ENCODE measurements around the gene FAM89B. TPM values are rescaled to one million over a fixed set of nuclear protein-coding genes. Genes with fewer than 3 reads are reported as not detected.

The FAM89B gene
- total and polyA plus RNA-seq, 2 donors (not counting 1 experiment from before 2014, with no cell fraction given): 30.4 to 50.2 TPM

DNA sequence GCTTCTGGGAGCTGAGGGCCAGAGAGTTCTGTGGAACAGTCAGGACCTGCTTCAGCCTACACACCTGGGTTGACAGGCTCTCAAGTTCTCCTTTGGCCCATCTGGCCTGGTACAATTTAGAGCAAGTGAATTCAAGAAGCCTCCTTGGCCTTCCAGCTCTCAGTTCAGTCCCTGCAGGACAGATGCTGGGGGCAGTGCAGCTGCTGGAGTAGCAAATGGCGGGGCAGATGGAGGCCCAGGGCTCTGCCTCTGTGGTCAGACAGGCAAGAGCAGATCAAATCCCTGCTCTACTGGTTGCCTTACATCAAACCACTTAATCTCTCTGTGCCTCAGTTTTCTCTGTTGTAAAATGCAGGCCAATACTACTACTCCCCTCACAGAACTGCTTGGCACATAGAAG is 31.9 kb downstream of the FAM89B start:
- no peaks in the 10 kb centered on the region for H3K79me2 ChIP-seq (ENCODE audit: control insufficient read depth, insufficient read depth, low read length)
- no peak overlapping the region for H3K9ac ChIP-seq (ENCODE audit: low read length)
- H3K4me2 ChIP-seq (replicated peaks; ENCODE audit: low read depth, low read length, poor library complexity, severe bottlenecking): no peak overlapping the region
- peaks cover 1 to 57% of the 10 kb centered on the region in 2 experiments for H3K36me3 ChIP-seq (replicated peaks in 1 of 2; ENCODE audit: control extremely low read depth in 1 of 2, control insufficient read depth in 1 of 2, extremely low read depth in 1 of 2, insufficient read depth in 2 of 2, low read length in 1 of 2)
- no peak for ATAC-seq (ENCODE audit: low read depth)
- no peak overlapping the region for H2AFZ ChIP-seq (ENCODE audit: insufficient read depth, low read depth, low read length, poor library complexity, severe bottlenecking)
- peaks cover 12% of the 10 kb centered on the region for H4K20me1 ChIP-seq (ENCODE audit: control insufficient read depth, insufficient read depth, low read length, poor library complexity, severe bottlenecking)
- WGBS (ENCODE audit: insufficient coverage): 100% methylated on average over 1 of the region's 1 CpG
- Mint-ChIP-seq H3K4me1 (peaks cover 21% of the 10 kb centered on the region), H3K27me3 (no peaks in the 10 kb centered on the region), H3K4me3 (no peak overlapping the region), H3K27ac (no peak overlapping the region), H3K9me3 (ENCODE audit: insufficient read depth) (no peaks in the 10 kb centered on the region)
- peaks cover 11% of the 10 kb centered on the region in 2 donors for H3K4me1 ChIP-seq (ENCODE audit: control insufficient read depth in 2 of 2, insufficient read depth in 2 of 2, low read length in 2 of 2)
- H3K27me3 ChIP-seq (replicated peaks in 1 of 4; ENCODE audit: control extremely low read depth in 1 of 4, control insufficient read depth in 3 of 4, insufficient read depth in 4 of 4, low read length in 3 of 4): no peaks in the 10 kb centered on the region
- CTCF ChIA-PET: interaction anchor here (1.3 to 1.9 kb wide), 3 partner anchors 10 to 14 kb away, joined by 4 to 13 read pairs (median 5); partner anchors contain the start of gene MAP3K11
- POLR2A ChIA-PET: interaction anchor here (0.6 to 1.5 kb wide), 3 partner anchors 27 to 68 kb away, joined by 3 to 8 read pairs (median 6); partner anchors contain the start of gene FAM89B
- H3K9me3 ChIP-seq (ENCODE audit: control extremely low read depth in 1 of 3, control insufficient read depth in 2 of 3, insufficient read depth in 1 of 3, low read length in 2 of 3): peaks cover 0 to 14% (median 0%) of the 10 kb centered on the region in 3 donors
- no peak overlapping the region for H3K4me3 ChIP-seq (ENCODE audit: control extremely low read depth in 1 of 5, extremely low read depth in 1 of 5, insufficient read depth in 1 of 5, low read depth in 2 of 5, low read length in 4 of 5)
- intact Hi-C loops (cut with micrococcal nuclease): no loop called here
- H3K27ac ChIP-seq (ENCODE audit: low read length in 2 of 2): no peak overlapping the region
- no peak for DNase-seq
- no peak for TF ChIP-seq EZH2 (IDR thresholded peaks at IDR 0.05; ENCODE audit: borderline replicate concordance, insufficient read depth, low read depth, low read length, poor library complexity, severe bottlenecking)
- TF ChIP-seq, protein P1, sequence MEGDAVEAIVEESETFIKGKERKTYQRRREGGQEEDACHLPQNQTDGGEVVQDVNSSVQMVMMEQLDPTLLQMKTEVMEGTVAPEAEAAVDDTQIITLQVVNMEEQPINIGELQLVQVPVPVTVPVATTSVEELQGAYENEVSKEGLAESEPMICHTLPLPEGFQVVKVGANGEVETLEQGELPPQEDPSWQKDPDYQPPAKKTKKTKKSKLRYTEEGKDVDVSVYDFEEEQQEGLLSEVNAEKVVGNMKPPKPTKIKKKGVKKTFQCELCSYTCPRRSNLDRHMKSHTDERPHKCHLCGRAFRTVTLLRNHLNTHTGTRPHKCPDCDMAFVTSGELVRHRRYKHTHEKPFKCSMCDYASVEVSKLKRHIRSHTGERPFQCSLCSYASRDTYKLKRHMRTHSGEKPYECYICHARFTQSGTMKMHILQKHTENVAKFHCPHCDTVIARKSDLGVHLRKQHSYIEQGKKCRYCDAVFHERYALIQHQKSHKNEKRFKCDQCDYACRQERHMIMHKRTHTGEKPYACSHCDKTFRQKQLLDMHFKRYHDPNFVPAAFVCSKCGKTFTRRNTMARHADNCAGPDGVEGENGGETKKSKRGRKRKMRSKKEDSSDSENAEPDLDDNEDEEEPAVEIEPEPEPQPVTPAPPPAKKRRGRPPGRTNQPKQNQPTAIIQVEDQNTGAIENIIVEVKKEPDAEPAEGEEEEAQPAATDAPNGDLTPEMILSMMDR (IDR thresholded peaks at IDR 0.05): no peak

DNA sequence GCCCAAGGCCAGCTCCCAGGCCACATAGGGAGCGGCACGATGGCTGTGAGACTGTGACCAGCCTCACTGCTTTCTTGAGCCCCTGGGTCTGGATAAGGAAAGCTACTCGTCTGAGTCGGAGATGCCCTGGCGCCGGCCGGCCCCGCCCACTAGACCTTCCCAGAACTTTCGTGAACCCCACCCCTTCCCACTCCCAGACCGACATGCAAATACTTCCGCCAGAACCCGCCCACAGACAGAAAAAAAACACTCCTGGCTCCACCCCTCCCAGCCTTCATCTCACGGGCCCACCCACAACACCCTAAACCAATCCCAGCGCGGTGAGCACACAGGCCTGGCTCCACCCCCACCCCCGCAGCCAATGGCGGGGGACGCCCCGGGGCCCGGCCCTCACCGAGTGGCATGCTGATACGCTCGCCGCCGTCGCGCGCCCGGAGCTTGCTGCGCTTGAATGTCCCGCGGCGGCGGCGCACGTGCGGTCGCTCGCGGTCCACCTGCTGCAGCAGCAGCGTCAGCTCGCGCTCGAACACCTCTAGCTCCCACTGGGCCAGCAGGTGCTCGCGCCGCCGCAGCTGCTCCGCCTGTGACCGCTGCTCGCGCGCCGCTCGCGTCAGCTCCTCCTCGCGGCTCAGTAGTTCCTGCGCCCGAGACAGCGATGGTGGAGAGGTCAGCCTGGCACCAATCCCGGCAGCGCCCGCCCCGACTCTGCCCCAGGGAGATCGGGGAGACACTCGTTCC is 34.7 kb downstream of the FAM89B start:
- Histone ChIP-seq H3K27ac (ENCODE audit: low read length in 2 of 2) (no peak overlapping the region), H3K36me3 (replicated peaks in 1 of 2; ENCODE audit: control extremely low read depth in 1 of 2, control insufficient read depth in 1 of 2, extremely low read depth in 1 of 2, insufficient read depth in 2 of 2, low read length in 1 of 2) (peaks cover 1 to 69% of the 10 kb centered on the region in 2 experiments), H3K4me1 (ENCODE audit: control insufficient read depth in 2 of 2, insufficient read depth in 2 of 2, low read length in 2 of 2) (peaks cover 29 to 30% of the 10 kb centered on the region in 2 donors), H3K27me3 (replicated peaks in 1 of 4; ENCODE audit: control extremely low read depth in 1 of 4, control insufficient read depth in 3 of 4, insufficient read depth in 4 of 4, low read length in 3 of 4) (no peaks in the 10 kb centered on the region), H3K4me2 (replicated peaks; ENCODE audit: low read depth, low read length, poor library complexity, severe bottlenecking) (no peak overlapping the region), H2AFZ (ENCODE audit: insufficient read depth, low read depth, low read length, poor library complexity, severe bottlenecking) (no peak overlapping the region), H3K79me2 (ENCODE audit: control insufficient read depth, insufficient read depth, low read length) (peaks cover 24% of the 10 kb centered on the region), H3K9me3 (ENCODE audit: control extremely low read depth in 1 of 3, control insufficient read depth in 2 of 3, insufficient read depth in 1 of 3, low read length in 2 of 3) (peaks cover 0 to 14% (median 0%) of the 10 kb centered on the region in 3 donors), H4K20me1 (ENCODE audit: control insufficient read depth, insufficient read depth, low read length, poor library complexity, severe bottlenecking) (peaks cover 38% of the 10 kb centered on the region), H3K9ac (ENCODE audit: low read length) (no peak overlapping the region), H3K4me3 (ENCODE audit: control extremely low read depth in 1 of 5, extremely low read depth in 1 of 5, insufficient read depth in 1 of 5, low read depth in 2 of 5, low read length in 4 of 5) (no peak overlapping the region)
- H3K4me1 Mint-ChIP-seq: peaks cover 42% of the 10 kb centered on the region
- POLR2A ChIA-PET: no interaction called here
- intact Hi-C loops (cut with micrococcal nuclease): no loop called here
- H3K27ac Mint-ChIP-seq: no peak overlapping the region
- peak; percentile 40 for ATAC-seq (ENCODE audit: low read depth)
- TF ChIP-seq, protein P1 (IDR thresholded peaks at IDR 0.05): no peak
- no peak for TF ChIP-seq EZH2 (IDR thresholded peaks at IDR 0.05; ENCODE audit: borderline replicate concordance, insufficient read depth, low read depth, low read length, poor library complexity, severe bottlenecking)
- no peaks in the 10 kb centered on the region for H3K9me3 Mint-ChIP-seq (ENCODE audit: insufficient read depth)
- DNase-seq: no peak
- no peaks in the 10 kb centered on the region for H3K27me3 Mint-ChIP-seq
- no peak overlapping the region for H3K4me3 Mint-ChIP-seq
- WGBS (ENCODE audit: insufficient coverage): 96% methylated on average over 66 of the region's 67 CpGs
- CTCF ChIA-PET: interaction anchor here (1.2 kb wide), 1 partner anchor 13 kb away, joined by 5 read pairs; no protein-coding TSS in a partner anchor
